K562 (cell line): ENCODE results near the gene SYNJ2. TPM values are rescaled to one million over a fixed set of nuclear protein-coding genes. Genes with fewer than 3 reads are reported as not detected.

Experiments used
- ATF1 ChIP-seq, 2 experiments: fragments of 450-650 bp in 1 of 2; IDR thresholded peaks; 2 replicates each; pipeline ENCODE4 v1.6.1; 2016; ENCODE audit warnings: missing compliant biosample characterization in 1 of 2, missing genetic modification characterization in 1 of 2
- CCNT2 ChIP-seq: IDR thresholded peaks from 2 replicates; pipeline ENCODE4 v1.6.1; 2011; ENCODE audit warnings: borderline replicate concordance, low read depth, mild to moderate bottlenecking, moderate library complexity, mixed read lengths, low read length; ENCODE audit not compliant: insufficient read length; ENCODE audit errors: extremely low read depth
- ELF1 ChIP-seq: fragments of 200-800 bp; sonication (Bioruptor generic); IDR thresholded peaks from 2 replicates; pipeline ENCODE4 v1.6.1; 2016; ENCODE audit warnings: missing genetic modification characterization, missing compliant biosample characterization
- FOXM1 ChIP-seq, 2 experiments: fragments of 450-650 bp in 1 of 2; sonication (generic) in 1 of 2; formaldehyde crosslinking in 1 of 2; IDR thresholded peaks; 2 replicates each; pipeline versions ENCODE4 v1.6.1 to v1.9.0; 2017 to 2022; ENCODE audit warnings: low read depth in 2 of 2, mild to moderate bottlenecking in 2 of 2, missing genetic modification reagents in 1 of 2, moderate library complexity in 1 of 2
- GTF2A2 ChIP-seq: IDR thresholded peaks from 2 replicates; pipeline ENCODE4 v1.6.1; 2016; ENCODE audit warnings: mild to moderate bottlenecking, missing genetic modification characterization, missing compliant biosample characterization
- GTF2B ChIP-seq: IDR thresholded peaks from 2 replicates; pipeline ENCODE4 v1.6.1; 2011; ENCODE audit not compliant: insufficient read length; ENCODE audit errors: extremely low read depth
- GTF2E2 ChIP-seq: fragments of 200-800 bp; sonication (Bioruptor generic); IDR thresholded peaks from 2 replicates; pipeline ENCODE4 v1.6.1; 2016; ENCODE audit warnings: missing genetic modification characterization, missing compliant biosample characterization
- HOXB6 ChIP-seq: fragments of 250-450 bp; sonication (Bioruptor Pico); IDR thresholded peaks from 2 replicates; pipeline ENCODE4 v1.5.1; 2022; ENCODE audit warnings: mild to moderate bottlenecking, borderline replicate concordance
- ILK ChIP-seq: fragments of 450-650 bp; IDR thresholded peaks from 2 replicates; pipeline ENCODE4 v1.6.1; 2016; ENCODE audit warnings: missing genetic modification characterization, low read depth, mild to moderate bottlenecking, missing compliant biosample characterization, moderate library complexity, borderline replicate concordance
- MEF2D ChIP-seq: conservative IDR thresholded peaks from 2 replicates; pipeline ENCODE4 v1.6.1; 2016; ENCODE audit warnings: low read depth, missing genetic modification characterization, missing compliant biosample characterization
- MEIS2 ChIP-seq: fragments of 450-650 bp; IDR thresholded peaks from 2 replicates; pipeline ENCODE4 v1.6.1; 2014; ENCODE audit warnings: mild to moderate bottlenecking; ENCODE audit not compliant: partially characterized antibody
- NR3C1 ChIP-seq: sonication (generic); formaldehyde crosslinking; IDR thresholded peaks from 2 replicates; pipeline ENCODE4 v1.8.1; 2022; ENCODE audit warnings: missing genetic modification reagents
- PHTF2 ChIP-seq: fragments of 250-450 bp; sonication (Bioruptor Pico); IDR thresholded peaks from 2 replicates; pipeline ENCODE4 v1.5.0; 2021; ENCODE audit warnings: mild to moderate bottlenecking
- PTRF ChIP-seq: fragments of 450-650 bp; IDR thresholded peaks from 2 replicates; pipeline ENCODE4 v1.6.1; 2016; ENCODE audit warnings: mild to moderate bottlenecking, missing genetic modification characterization, missing compliant biosample characterization
- TCF7 ChIP-seq: sonication (generic); IDR thresholded peaks from 2 replicates; pipeline ENCODE4 v1.6.1; 2016; ENCODE audit warnings: antibody characterized with exemption, borderline replicate concordance
- TEAD4 ChIP-seq, 2 experiments: sonication (generic) in 1 of 2; formaldehyde crosslinking in 1 of 2; IDR thresholded peaks; 2 replicates each; pipeline versions ENCODE4 v1.6.1 to v1.8.0; 2012 to 2022; ENCODE audit warnings: borderline replicate concordance in 1 of 2, inconsistent platforms in 1 of 2, low read length in 1 of 2, mild to moderate bottlenecking in 1 of 2, missing genetic modification reagents in 1 of 2
- THRA ChIP-seq: fragments of 450-650 bp; IDR thresholded peaks from 2 replicates; pipeline ENCODE4 v1.6.1; 2017; ENCODE audit warnings: mild to moderate bottlenecking, moderate library complexity
- ZNF507 ChIP-seq: conservative IDR thresholded peaks from 2 replicates; pipeline ENCODE4 v1.6.1; 2017; ENCODE audit warnings: missing genetic modification characterization, missing compliant biosample characterization
- polyA plus RNA-seq, 8 experiments: library from polyadenylated mRNA; depleted of rRNA in 4 of 8; stranded (reverse) in 5 of 8; unstranded in 3 of 8; fragments of >200 nt; fragmentation: Nextera tagmentation in 2 of 8; fragmentation: Illumina TruSeq in 1 of 8; extraction: Ambion mirVana in 2 of 8; extraction: Trizol in 1 of 8; gene quantifications; 2 replicates each; pipeline versions ENCODE4 v1.2.1 to v1.2.3, GENCODE V29; 2011 to 2014; ENCODE audit warnings: inconsistent platforms in 1 of 8, missing spikeins in 1 of 8
- total RNA-seq, 7 experiments: library from RNA; depleted of rRNA in 6 of 7; stranded (reverse); fragments of >200 nt in 6 of 7; fragmentation: Illumina TruSeq in 2 of 7; extraction: Trizol in 2 of 7; gene quantifications; 2 replicates each; pipeline versions ENCODE4 v1.2.1 to v1.2.3, GENCODE V29; 2011 to 2021; ENCODE audit warnings: low replicate concordance in 1 of 7
- TF ChIP-seq, protein P1 (sequence below), 3 experiments: fragments of 200-800 bp in 1 of 3; sonication (Bioruptor generic) in 1 of 3; sonication (generic) in 1 of 3; formaldehyde crosslinking in 1 of 3; IDR thresholded peaks; 2 replicates each; pipeline versions ENCODE4 v1.6.1 to v1.8.0; 2016 to 2022; ENCODE audit warnings: mild to moderate bottlenecking in 2 of 3, missing compliant biosample characterization in 2 of 3, missing genetic modification characterization in 2 of 3, missing genetic modification reagents in 1 of 3
- TF ChIP-seq, protein P2 (sequence below): fragments of 250-450 bp; sonication (Bioruptor Pico); IDR thresholded peaks from 2 replicates; pipeline ENCODE4 v1.4.0; 2020; ENCODE audit warnings: mild to moderate bottlenecking, moderate library complexity

Gene SYNJ2
- total and polyA plus RNA-seq, 9 of the 15 experiments (the other 6 are each of a cell fraction or from before 2014, with no cell fraction given): 3.0 to 27.7 (median 17.8) TPM

DNA sequence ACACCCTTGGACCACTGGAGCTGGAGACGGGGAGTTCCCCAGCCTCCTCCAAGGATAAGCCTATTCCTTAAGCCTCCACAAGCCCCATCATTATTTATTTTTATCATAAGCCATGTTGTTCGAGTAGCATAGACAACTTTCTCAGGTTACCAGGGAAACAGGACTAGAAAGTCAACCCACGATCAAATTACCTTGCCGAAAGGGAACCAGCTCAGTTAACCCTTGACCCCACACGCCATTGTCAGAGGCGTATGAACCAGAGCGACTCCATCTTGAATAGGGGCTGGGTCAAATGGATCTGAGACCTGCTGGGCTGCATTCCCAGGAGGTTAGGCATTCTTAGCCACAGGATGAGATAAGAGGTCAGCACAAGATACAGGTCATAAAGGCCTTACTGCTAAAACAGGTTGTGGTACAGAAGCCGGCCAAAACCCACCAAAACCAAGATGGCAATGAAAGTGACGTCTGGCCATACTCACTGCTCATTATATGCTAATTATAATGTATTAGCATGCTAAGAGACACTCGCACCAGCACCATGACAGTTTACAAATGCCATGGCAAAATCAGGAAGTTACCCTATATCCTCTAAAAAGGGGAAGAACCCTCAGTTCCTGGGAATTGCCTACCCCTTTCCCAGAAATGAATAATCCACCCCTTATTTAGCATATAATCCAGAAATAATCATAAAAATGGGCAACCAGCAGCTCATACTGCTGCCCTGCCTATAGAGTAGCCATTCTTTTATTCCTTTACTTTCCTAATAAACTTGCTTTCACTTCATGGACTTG is 22.4 kb downstream of the SYNJ2 start (continued):
- TF ChIP-seq THRA: no peak
- TF ChIP-seq NR3C1 (CRISPR knock-in tag): no peak
- TF ChIP-seq HOXB6 (CRISPR knock-in tag): no peak
- TF ChIP-seq TCF7: no peak
- TF ChIP-seq GTF2E2 (tag): peak; percentile 88
- TF ChIP-seq PHTF2 (CRISPR knock-in tag): peak; percentile 96
- TF ChIP-seq GTF2A2 (tag): peak; percentile 96
- TF ChIP-seq, protein P1, sequence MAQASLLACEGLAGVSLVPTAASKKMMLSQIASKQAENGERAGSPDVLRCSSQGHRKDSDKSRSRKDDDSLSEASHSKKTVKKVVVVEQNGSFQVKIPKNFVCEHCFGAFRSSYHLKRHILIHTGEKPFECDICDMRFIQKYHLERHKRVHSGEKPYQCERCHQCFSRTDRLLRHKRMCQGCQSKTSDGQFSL (CRISPR knock-in tag; IDR thresholded peaks at IDR 0.05): no peak
- TF ChIP-seq, protein P1 (tag; IDR thresholded peaks at IDR 0.05): peak in 1 of 2 experiments; percentile 97; a peak in 2 of 4 replicates
- TF ChIP-seq MEF2D: peak; percentile 99
- TF ChIP-seq, protein P2, sequence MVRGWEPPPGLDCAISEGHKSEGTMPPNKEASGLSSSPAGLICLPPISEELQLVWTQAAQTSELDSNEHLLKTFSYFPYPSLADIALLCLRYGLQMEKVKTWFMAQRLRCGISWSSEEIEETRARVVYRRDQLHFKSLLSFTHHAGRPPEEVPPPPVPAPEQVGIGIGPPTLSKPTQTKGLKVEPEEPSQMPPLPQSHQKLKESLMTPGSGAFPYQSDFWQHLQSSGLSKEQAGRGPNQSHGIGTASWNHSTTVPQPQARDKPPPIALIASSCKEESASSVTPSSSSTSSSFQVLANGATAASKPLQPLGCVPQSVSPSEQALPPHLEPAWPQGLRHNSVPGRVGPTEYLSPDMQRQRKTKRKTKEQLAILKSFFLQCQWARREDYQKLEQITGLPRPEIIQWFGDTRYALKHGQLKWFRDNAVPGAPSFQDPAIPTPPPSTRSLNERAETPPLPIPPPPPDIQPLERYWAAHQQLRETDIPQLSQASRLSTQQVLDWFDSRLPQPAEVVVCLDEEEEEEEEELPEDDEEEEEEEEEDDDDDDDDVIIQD (CRISPR knock-in tag): peak; percentile 96
- TF ChIP-seq ILK (tag): peak; percentile 94
- TF ChIP-seq GTF2B: no peak
- TF ChIP-seq ATF1 (CRISPR knock-in tag; IDR thresholded peaks at IDR 0.05): no peak
- TF ChIP-seq ATF1 (tag; IDR thresholded peaks at IDR 0.05): peak; percentile 75
- peak; percentile 67 for TF ChIP-seq ZNF507
- TF ChIP-seq PTRF (tag): peak; percentile 98
- TF ChIP-seq CCNT2: no peak
- no peak for TF ChIP-seq MEIS2
- no peak for TF ChIP-seq FOXM1 (IDR thresholded peaks at IDR 0.05; ENCODE audit: low read depth)
- no peak for TF ChIP-seq FOXM1 (CRISPR knock-in tag; IDR thresholded peaks at IDR 0.05; ENCODE audit: low read depth)
- TF ChIP-seq ELF1: peak; percentile 54; the same call in 1 of the 2 replicates
- peak; percentile 29; the same call in 1 of the 2 replicates for TF ChIP-seq TEAD4 (IDR thresholded peaks at IDR 0.05; ENCODE audit: low read length)
- TF ChIP-seq TEAD4 (CRISPR knock-in tag; IDR thresholded peaks at IDR 0.05; ENCODE audit: borderline replicate concordance): no peak
